Neutrophil (primary cell): ENCODE data around the gene GTF2IRD1.

Source experiments
- H3K27ac ChIP-seq: fragments of 200-600 bp; sonication (generic); 2 replicates; pipeline ENCODE4 v1.5.1; 2016; ENCODE audit warnings: mild to moderate bottlenecking, moderate library complexity
- H3K27me3 ChIP-seq: fragments of 200-600 bp; sonication (generic); 2 replicates; pipeline ENCODE4 v1.6.0; 2016; ENCODE audit warnings: mild to moderate bottlenecking
- H3K36me3 ChIP-seq: fragments of 200-600 bp; sonication (generic); 2 replicates; pipeline ENCODE4 v1.5.1; 2017
- H3K4me1 ChIP-seq, 2 experiments: fragments of 200-600 bp in 1 of 2; sonication (generic) in 1 of 2; 1 replicate in 1 of 2; 2 replicates in 1 of 2; pipeline versions ENCODE4 v1.5.1 to v1.6.1; 2013 to 2016; ENCODE audit warnings: low read depth in 1 of 2, low read length in 1 of 2, mild to moderate bottlenecking in 1 of 2, moderate library complexity in 1 of 2; ENCODE audit not compliant: control insufficient read depth in 1 of 2, insufficient read depth in 1 of 2
- H3K4me3 ChIP-seq, 2 experiments: fragments of 200-600 bp in 1 of 2; sonication (generic) in 1 of 2; 1 replicate in 1 of 2; 2 replicates in 1 of 2; pipeline ENCODE4 v1.5.1; 2013 to 2016; ENCODE audit warnings: low read depth in 1 of 2, low read length in 1 of 2, mild to moderate bottlenecking in 1 of 2, moderate library complexity in 1 of 2
- H3K9me3 ChIP-seq: fragments of 200-600 bp; sonication (generic); 2 replicates; pipeline ENCODE4 v1.5.1; 2016
- CTCF ChIP-seq: fragments of 200-600 bp; sonication (generic); IDR thresholded peaks from 2 replicates; pipeline ENCODE4 v1.5.1; 2016; ENCODE audit warnings: antibody characterized with exemption

GTF2IRD1 gene

DNA sequence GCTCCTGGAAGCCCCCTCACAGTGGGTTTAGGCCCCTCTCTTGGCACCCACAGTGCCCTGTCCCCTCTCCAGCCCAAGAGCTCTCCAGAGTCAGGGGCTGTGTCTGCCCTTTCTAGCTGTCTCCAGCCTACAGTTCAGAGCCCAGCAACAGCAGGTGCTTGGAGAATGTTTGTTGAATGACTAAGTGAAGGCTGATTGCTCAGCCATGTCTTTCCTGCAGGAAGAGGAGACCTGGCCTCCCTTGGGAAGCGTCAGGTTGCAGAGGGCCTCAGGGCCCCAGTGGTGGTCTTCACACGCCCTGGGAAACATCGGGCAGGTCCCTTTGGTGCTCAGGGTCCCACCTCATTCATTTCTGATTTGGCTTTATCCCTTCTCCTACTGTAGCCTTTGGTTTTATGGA, 62.5 kb downstream of the GTF2IRD1 start:
- no peaks in the 10 kb centered on the region for H3K4me1 ChIP-seq
- no peak overlapping the region for H3K4me3 ChIP-seq
- H3K9me3 ChIP-seq = no peaks in the 10 kb centered on the region
- no peak overlapping the region for H3K27ac ChIP-seq
- H3K36me3 ChIP-seq = no peaks in the 10 kb centered on the region
- no peak for TF ChIP-seq CTCF
- no peaks in the 10 kb centered on the region for H3K27me3 ChIP-seq

DNA sequence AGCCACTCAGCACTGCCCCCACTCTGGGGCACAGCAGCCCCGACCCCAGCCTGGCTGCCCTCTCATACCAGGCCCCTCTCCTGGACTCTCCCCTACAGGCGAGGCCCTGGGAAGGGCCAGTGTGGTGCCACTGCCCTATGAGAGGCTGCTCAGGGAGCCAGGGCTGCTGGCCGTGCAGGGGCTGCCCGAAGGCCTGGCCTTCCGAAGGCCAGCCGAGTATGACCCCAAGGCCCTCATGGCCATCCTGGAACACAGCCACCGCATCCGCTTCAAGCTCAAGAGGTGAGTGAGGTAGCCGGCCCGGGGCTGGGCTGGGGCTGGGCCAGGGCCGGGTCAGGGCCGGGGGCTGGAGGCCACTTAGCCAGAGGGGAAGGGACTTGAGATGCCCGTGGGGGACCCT, 64.3 kb downstream of the GTF2IRD1 start:
- TF ChIP-seq CTCF = no peak

GRCh38 chr7:74518654-74519053, 64.9 kb downstream of the GTF2IRD1 start:
- no peak overlapping the region for H3K27ac ChIP-seq
- no peak overlapping the region for H3K4me3 ChIP-seq
- no peaks in the 10 kb centered on the region for H3K9me3 ChIP-seq
- H3K4me1 ChIP-seq = no peaks in the 10 kb centered on the region
- no peaks in the 10 kb centered on the region for H3K36me3 ChIP-seq
- no peak for TF ChIP-seq CTCF
- H3K27me3 ChIP-seq = no peaks in the 10 kb centered on the region

More for the DNA sequence above, 64.3 kb downstream of the GTF2IRD1 start:
- no peaks in the 10 kb centered on the region for H3K36me3 ChIP-seq
- H3K4me3 ChIP-seq = no peak overlapping the region
- no peaks in the 10 kb centered on the region for H3K27me3 ChIP-seq
- H3K27ac ChIP-seq = no peak overlapping the region
- H3K4me1 ChIP-seq = no peaks in the 10 kb centered on the region
- no peaks in the 10 kb centered on the region for H3K9me3 ChIP-seq

GRCh38 chr7:74519395-74519794, 65.7 kb downstream of the GTF2IRD1 start:
- Histone ChIP-seq H3K4me1 (no peaks in the 10 kb centered on the region), H3K4me3 (no peak overlapping the region), H3K27ac (no peak overlapping the region), H3K27me3 (no peaks in the 10 kb centered on the region), H3K36me3 (no peaks in the 10 kb centered on the region), H3K9me3 (no peaks in the 10 kb centered on the region)
- TF ChIP-seq CTCF = no peak

- Histone ChIP-seq H3K4me3 (no peak overlapping the region), H3K36me3 (no peaks in the 10 kb centered on the region), H3K4me1 (no peaks in the 10 kb centered on the region), H3K27ac (no peak overlapping the region), H3K9me3 (no peaks in the 10 kb centered on the region), H3K27me3 (no peaks in the 10 kb centered on the region)
- TF ChIP-seq CTCF = no peak
Observed at GRCh38 chr7:74521855-74522254, 68.1 kb downstream of the GTF2IRD1 start.
